GM12878 (cell line): Measurements from ENCODE around the gene PFN2. TPM values are rescaled to one million over a fixed set of nuclear protein-coding genes. Genes with fewer than 3 reads are reported as not detected.

ENCODE experiments used
- ATAC-seq: fragments of 200-7000 bp; cut with Tn5 transposase; 3 replicates; pipeline ENCODE4 v1.9.1; 2020; ENCODE audit warnings: mild to moderate bottlenecking, moderate library complexity
- BruUV-seq: library from RNA; stranded (reverse); fragments of 400-500 nt; replicated peaks from 2 replicates; lab custom pipeline; 2021; lab: Mats Ljungman, UMichigan
- CTCF ChIA-PET: fragments of 300-600 bp; sonication (Branson Sonifier 250); formaldehyde crosslinking; extraction: SDS; loops from one replicate; lab custom pipeline; 2021; ENCODE audit warnings: inconsistent platforms; lab: Yijun Ruan, JAX
- POLR2A ChIA-PET: fragments of 350-600 bp; formaldehyde crosslinking; extraction: SDS; loops from one replicate; lab custom pipeline; 2021; ENCODE audit warnings: inconsistent platforms; lab: Charles Lee
- RAD21 ChIA-PET: fragments of 300-600 bp; sonication (Branson Sonifier 250); formaldehyde crosslinking; loops from one replicate; lab custom pipeline; 2023; ENCODE audit warnings: antibody characterized with exemption; ENCODE audit not compliant: unreplicated experiment; lab: Charles Lee
- SMC1A ChIA-PET: fragments of 300-600 bp; sonication (Branson Sonifier 250); formaldehyde crosslinking; loops from one replicate; lab custom pipeline; 2023; ENCODE audit not compliant: unreplicated experiment, uncharacterized antibody; lab: Charles Lee
- DNase-seq: peaks from one replicate; pipeline ENCODE4 v3.0.0-alpha.2; 2011; ENCODE audit warnings: low read depth, low spot score
- FAIRE-seq: peaks from 3 replicates; lab custom pipeline; 2011; peaks lifted over from hg19 to GRCh38; lab: Jason Lieb, UNC
- H2AFZ ChIP-seq: 2 replicates; pipeline ENCODE4 v1.6.0; 2011; ENCODE audit warnings: low read depth, low read length, control low read depth; ENCODE audit not compliant: control insufficient read depth
- H3K27ac ChIP-seq: 2 replicates; pipeline ENCODE4 v1.5.1; 2011; ENCODE audit warnings: control low read depth; ENCODE audit not compliant: control insufficient read depth, insufficient read depth
- H3K27me3 ChIP-seq, 2 experiments: replicated peaks in 1 of 2; 2 replicates each; pipeline versions ENCODE4 v1.6.0 to v1.6.1; 2011; ENCODE audit warnings: low read length in 1 of 2; ENCODE audit not compliant: control insufficient read depth in 2 of 2, insufficient read depth in 2 of 2
- H3K36me3 ChIP-seq, 2 experiments: 2 replicates each; pipeline ENCODE4 v1.5.1; 2011; ENCODE audit warnings: low read length in 1 of 2; ENCODE audit not compliant: control insufficient read depth in 2 of 2, insufficient read depth in 2 of 2
- H3K4me1 ChIP-seq: 2 replicates; pipeline ENCODE4 v1.6.1; 2011; ENCODE audit warnings: mild to moderate bottlenecking, low read length, moderate library complexity, mixed read lengths; ENCODE audit not compliant: control insufficient read depth, insufficient read depth
- H3K4me2 ChIP-seq: 2 replicates; pipeline ENCODE4 v1.6.0; 2011; ENCODE audit warnings: control low read depth; ENCODE audit not compliant: control insufficient read depth, insufficient read depth
- H3K4me3 ChIP-seq: fragments of 200-600 bp; sonication (generic); 2 replicates; pipeline ENCODE4 v1.5.1; 2016
- H3K79me2 ChIP-seq: 2 replicates; pipeline ENCODE4 v1.6.0; 2011; ENCODE audit warnings: low read length; ENCODE audit not compliant: control insufficient read depth, insufficient read depth
- H3K9ac ChIP-seq: 2 replicates; pipeline ENCODE4 v1.8.0; 2011; ENCODE audit warnings: low read length, control low read depth, mixed read lengths; ENCODE audit not compliant: control insufficient read depth, insufficient read depth
- H3K9me3 ChIP-seq: replicated peaks from 3 replicates; pipeline ENCODE4 v1.5.1; 2011; ENCODE audit warnings: mild to moderate bottlenecking, low read length; ENCODE audit not compliant: control insufficient read depth, insufficient read depth
- H4K20me1 ChIP-seq: 2 replicates; pipeline ENCODE4 v1.6.0; 2011; ENCODE audit not compliant: control insufficient read depth, insufficient read depth
- BRCA1 ChIP-seq: IDR thresholded peaks from 2 replicates; pipeline ENCODE4 v1.6.1; 2011; ENCODE audit warnings: low read depth, low read length, improper control_type of control experiment
- CREB1 ChIP-seq: IDR thresholded peaks from 2 replicates; pipeline ENCODE4 v1.6.1; 2012; ENCODE audit warnings: low read depth, mild to moderate bottlenecking, inconsistent platforms
- PAX5 ChIP-seq: IDR thresholded peaks from 2 replicates; pipeline ENCODE4 v1.6.1; 2011; ENCODE audit warnings: low read depth, low read length, borderline replicate concordance
- ZNF274 ChIP-seq: IDR thresholded peaks from one replicate; pipeline ENCODE4 v1.8.0; 2011; ENCODE audit not compliant: insufficient read length, insufficient read depth
- WGBS: methylation state at CpG from one replicate; pipeline ENCODE4 v1.1.6; 2016; ENCODE audit warnings: low lambda C conversion rate; ENCODE audit not compliant: insufficient replicate concordance, insufficient coverage; ENCODE audit errors: missing lambda C conversion rate; 5-methylcytosine and 5-hydroxymethylcytosine counted together
- in situ Hi-C: fragments of 300-500 bp; cut with MboI; formaldehyde crosslinking; loops from 9 replicates; pipeline ENCODE4 v1.14.3; 2018; ENCODE audit warnings: mixed read lengths
- intact Hi-C: fragments of 100-400 bp; cut with micrococcal nuclease; formaldehyde crosslinking; loops from one replicate; pipeline ENCODE4 v1.14.2; 2022; ENCODE audit not compliant: unreplicated experiment
- polyA plus RNA-seq, 11 experiments: library from polyadenylated mRNA; depleted of rRNA in 4 of 11; unstranded in 6 of 11; stranded (reverse) in 5 of 11; fragments of >200 nt; fragmentation: Nextera tagmentation in 4 of 11; fragmentation: Illumina TruSeq in 1 of 11; extraction: Ambion mirVana in 4 of 11; extraction: Trizol in 1 of 11; gene quantifications; 1 replicate in 1 of 11; 2 replicates in 10 of 11; pipeline versions ENCODE4 v1.2.1 to v1.2.3, GENCODE V29; 2011 to 2016; ENCODE audit warnings: inconsistent platforms in 2 of 11, missing spikeins in 2 of 11, low read depth in 1 of 11
- total RNA-seq, 4 experiments: library from RNA; depleted of rRNA in 3 of 4; stranded (reverse); fragments of >200 nt in 3 of 4; fragmentation: Illumina TruSeq in 1 of 4; extraction: Trizol in 1 of 4; gene quantifications; 2 replicates each; pipeline versions ENCODE4 v1.2.1 to v1.2.3, GENCODE V29; 2013 to 2021
- TF ChIP-seq, protein P1 (sequence below): fragments of 450-650 bp; IDR thresholded peaks from 2 replicates; pipeline ENCODE4 v1.6.1; 2016; ENCODE audit warnings: mild to moderate bottlenecking

PFN2 gene
- total and polyA plus RNA-seq, 10 of the 15 experiments (the other 5 are each of a cell fraction or from before 2014, with no cell fraction given): 3.1 to 78.9 (median 5.3) TPM

DNA sequence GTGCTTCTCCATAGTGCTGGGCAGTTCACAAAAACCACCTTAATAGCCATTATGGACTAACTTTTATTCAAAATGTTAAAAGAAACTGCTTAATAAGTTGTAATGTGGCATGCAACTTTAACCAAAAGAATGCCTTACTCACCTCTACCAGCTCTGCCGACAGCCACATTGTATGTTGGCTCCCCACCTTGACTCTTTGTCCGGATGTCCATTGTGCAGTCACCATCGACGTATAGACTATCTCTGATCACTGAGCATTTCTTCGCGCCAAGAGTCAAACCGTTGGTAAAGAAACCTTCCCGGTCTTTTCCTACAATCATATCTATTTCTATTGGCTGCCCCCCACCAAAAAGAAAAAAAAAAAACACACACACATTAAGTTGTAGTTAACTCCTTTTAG is 2.5 kb downstream of the PFN2 start:
- in situ Hi-C loops: loop anchor here (5.0 to 25.0 kb wide), 3 partner anchors 214 to 544 kb away; no protein-coding TSS in a partner anchor
- 92% methylated on average over 8 of the region's 8 CpGs for WGBS
- ChIA-PET POLR2A (no interaction called here), CTCF (interaction anchor here (0.5 to 8.0 kb wide), 16 partner anchors 9 to 521 kb away, joined by 3 to 128 read pairs (median 6); no protein-coding TSS in a partner anchor), RAD21 (interaction anchor here (0.6 to 9.3 kb wide), 6 partner anchors 52 to 513 kb away, joined by 3 to 111 read pairs (median 3); no protein-coding TSS in a partner anchor), SMC1A (interaction anchor here (0.6 to 5.7 kb wide), 12 partner anchors 10 to 443 kb away, joined by 3 to 90 read pairs (median 4); no protein-coding TSS in a partner anchor)
- Histone ChIP-seq H3K27ac (no peak overlapping the region), H3K9ac (no peak overlapping the region), H3K4me3 (no peak overlapping the region), H3K27me3 (0 out of 4 replicates have a peak, but pooled peaks cover 0 to 4% of the 10 kb centered on the region in 2 experiments), H2AFZ (no peak overlapping the region), H3K4me1 (no peaks in the 10 kb centered on the region), H3K9me3 (no peaks in the 10 kb centered on the region), H3K79me2 (peaks cover 5% of the 10 kb centered on the region), H3K36me3 (no peaks in the 10 kb centered on the region), H3K4me2 (no peak overlapping the region), H4K20me1 (no peaks in the 10 kb centered on the region)
- TF ChIP-seq CREB1 (no peak), ZNF274 (no peak), BRCA1 (no peak), PAX5 (no peak)
- TF ChIP-seq, protein P1, sequence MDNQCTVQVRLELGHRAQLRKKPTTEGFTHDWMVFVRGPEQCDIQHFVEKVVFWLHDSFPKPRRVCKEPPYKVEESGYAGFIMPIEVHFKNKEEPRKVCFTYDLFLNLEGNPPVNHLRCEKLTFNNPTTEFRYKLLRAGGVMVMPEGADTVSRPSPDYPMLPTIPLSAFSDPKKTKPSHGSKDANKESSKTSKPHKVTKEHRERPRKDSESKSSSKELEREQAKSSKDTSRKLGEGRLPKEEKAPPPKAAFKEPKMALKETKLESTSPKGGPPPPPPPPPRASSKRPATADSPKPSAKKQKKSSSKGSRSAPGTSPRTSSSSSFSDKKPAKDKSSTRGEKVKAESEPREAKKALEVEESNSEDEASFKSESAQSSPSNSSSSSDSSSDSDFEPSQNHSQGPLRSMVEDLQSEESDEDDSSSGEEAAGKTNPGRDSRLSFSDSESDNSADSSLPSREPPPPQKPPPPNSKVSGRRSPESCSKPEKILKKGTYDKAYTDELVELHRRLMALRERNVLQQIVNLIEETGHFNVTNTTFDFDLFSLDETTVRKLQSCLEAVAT: 0 out of 2 replicates have a peak, but pooled peaks have one; percentile 29
- intact Hi-C loops: loop anchor here (10.0 kb wide), 1 partner anchor 527 kb away; no protein-coding TSS in a partner anchor
- BruUV-seq: no TSS peak
- FAIRE-seq (no peak), DNase-seq (no peak), ATAC-seq (no peak)
